Stomach smooth muscle (tissue), 2 donors: ENCODE results near the gene SEMA4D.

Source experiments
- H3K27ac ChIP-seq: one replicate; pipeline ENCODE4 v1.7.0; 2013; ENCODE audit warnings: mild to moderate bottlenecking, low read length, inconsistent platforms
- H3K27me3 ChIP-seq, 2 donors: one replicate each; pipeline ENCODE4 v1.7.0; 2013; ENCODE audit warnings: low read length in 2 of 2; ENCODE audit not compliant: insufficient read depth in 2 of 2, control insufficient read depth in 1 of 2
- H3K36me3 ChIP-seq, 2 donors: one replicate each; pipeline ENCODE4 v1.7.0; 2013; ENCODE audit warnings: low read length in 2 of 2; ENCODE audit not compliant: control insufficient read depth in 2 of 2, insufficient read depth in 2 of 2
- H3K4me1 ChIP-seq: one replicate; pipeline ENCODE4 v1.7.0; 2013; ENCODE audit warnings: low read length; ENCODE audit not compliant: control insufficient read depth, insufficient read depth
- H3K4me3 ChIP-seq, 2 donors: one replicate each; pipeline ENCODE4 v1.7.0; 2013; ENCODE audit warnings: low read length in 2 of 2
- H3K9ac ChIP-seq, 2 donors: one replicate each; pipeline ENCODE4 v1.7.0; 2013; ENCODE audit warnings: low read length in 2 of 2, mild to moderate bottlenecking in 1 of 2
- H3K9me3 ChIP-seq, 2 donors: one replicate each; pipeline ENCODE4 v1.7.0; 2013; ENCODE audit warnings: low read length in 2 of 2; ENCODE audit not compliant: control insufficient read depth in 2 of 2
- donor health status: healthy.
- donor health status: Pancreatic carcinoma.

SEMA4D gene

DNA sequence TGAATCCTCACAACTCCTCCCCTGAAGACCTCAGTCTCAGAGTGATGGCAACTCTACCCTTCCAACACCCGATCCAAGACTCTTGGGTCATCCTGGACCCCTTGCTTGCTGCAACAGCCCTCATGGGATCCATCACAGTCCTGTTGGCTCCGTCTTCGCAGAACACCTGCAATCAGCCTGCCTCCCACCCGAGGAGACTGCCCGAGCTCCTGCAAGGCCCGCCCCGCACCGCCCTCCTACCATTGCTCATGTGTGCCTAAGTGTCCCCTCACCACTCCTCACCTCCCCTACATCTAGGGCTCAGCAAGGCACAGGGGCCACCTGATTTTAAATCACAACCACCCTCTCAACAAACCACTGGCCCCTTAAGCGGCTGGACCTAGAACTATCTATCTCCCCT is 5.3 kb downstream of the SEMA4D start:
- Histone ChIP-seq H3K4me1 (peaks cover 9% of the 10 kb centered on the region), H3K27ac (no peak overlapping the region), H3K36me3 (no peaks in the 10 kb centered on the region), H3K4me3 (no peak overlapping the region), H3K27me3 (no peaks in the 10 kb centered on the region), H3K9ac (no peak overlapping the region), H3K9me3 (no peaks in the 10 kb centered on the region)

GRCh38 chr9:89491694-89492093 is 6.2 kb downstream of the SEMA4D start:
- peaks cover 3% of the 10 kb centered on the region for H3K4me1 ChIP-seq
- H3K9me3 ChIP-seq = no peaks in the 10 kb centered on the region
- H3K27me3 ChIP-seq = no peaks in the 10 kb centered on the region
- no peak overlapping the region for H3K27ac ChIP-seq
- no peaks in the 10 kb centered on the region for H3K36me3 ChIP-seq
- no peak overlapping the region for H3K9ac ChIP-seq
- no peak overlapping the region for H3K4me3 ChIP-seq

GRCh38 chr9:89489548-89490530 is 8.1 kb downstream of the SEMA4D start:
- H3K27me3 ChIP-seq = no peaks in the 10 kb centered on the region
- no peaks in the 10 kb centered on the region for H3K9me3 ChIP-seq
- no peaks in the 10 kb centered on the region for H3K36me3 ChIP-seq
- H3K27ac ChIP-seq = no peak overlapping the region
- no peak overlapping the region for H3K4me3 ChIP-seq
- H3K4me1 ChIP-seq = no peaks in the 10 kb centered on the region
- no peak overlapping the region for H3K9ac ChIP-seq

DNA sequence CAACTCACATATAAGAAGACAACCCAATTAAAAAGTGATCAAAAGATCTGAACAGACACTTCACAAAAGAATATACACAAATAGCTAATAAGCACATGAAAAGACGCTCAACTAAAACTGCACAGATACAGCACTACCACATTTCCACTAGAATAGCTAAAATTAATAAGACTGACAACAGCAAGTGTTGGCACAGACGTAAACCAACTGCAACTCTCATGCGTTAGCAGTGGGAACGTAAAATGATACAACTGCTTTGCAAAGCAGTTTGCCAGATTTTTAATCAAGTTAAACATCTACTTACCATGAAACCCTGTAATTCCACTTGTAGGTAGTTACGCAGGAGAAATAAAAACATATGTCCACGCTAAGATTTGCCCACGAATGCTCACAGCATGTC is 9.0 kb downstream of the SEMA4D start:
- Histone ChIP-seq H3K27ac (no peak overlapping the region), H3K9ac (no peak overlapping the region), H3K4me3 (no peak overlapping the region), H3K4me1 (no peaks in the 10 kb centered on the region), H3K36me3 (no peaks in the 10 kb centered on the region), H3K9me3 (no peaks in the 10 kb centered on the region), H3K27me3 (no peaks in the 10 kb centered on the region)

GRCh38 chr9:89488131-89488530 is 9.8 kb downstream of the SEMA4D start:
- Histone ChIP-seq H3K27ac (no peak overlapping the region), H3K36me3 (no peaks in the 10 kb centered on the region), H3K27me3 (no peaks in the 10 kb centered on the region), H3K4me3 (no peak overlapping the region), H3K9ac (no peak overlapping the region), H3K4me1 (no peaks in the 10 kb centered on the region), H3K9me3 (no peaks in the 10 kb centered on the region)

GRCh38 chr9:89486681-89487080 is 11.2 kb downstream of the SEMA4D start:
- no peaks in the 10 kb centered on the region for H3K4me1 ChIP-seq
- H3K27ac ChIP-seq = no peak overlapping the region
- no peak overlapping the region for H3K9ac ChIP-seq
- H3K36me3 ChIP-seq = no peaks in the 10 kb centered on the region
- no peak overlapping the region for H3K4me3 ChIP-seq
- H3K27me3 ChIP-seq = no peaks in the 10 kb centered on the region
- H3K9me3 ChIP-seq = no peaks in the 10 kb centered on the region

- no peaks in the 10 kb centered on the region for H3K27me3 ChIP-seq
- H3K36me3 ChIP-seq = no peaks in the 10 kb centered on the region
- no peaks in the 10 kb centered on the region for H3K9me3 ChIP-seq
- no peak overlapping the region for H3K9ac ChIP-seq
- H3K4me1 ChIP-seq = no peaks in the 10 kb centered on the region
- peak overlapping the region in 1 of 2 donors; percentile 22 for H3K4me3 ChIP-seq
- no peak overlapping the region for H3K27ac ChIP-seq
These were observed 13.2 kb downstream of the SEMA4D start for GRCh38 chr9:89484475-89485404.

GRCh38 chr9:89483592-89484474 is 14.1 kb downstream of the SEMA4D start:
- no peaks in the 10 kb centered on the region for H3K27me3 ChIP-seq
- no peak overlapping the region for H3K27ac ChIP-seq
- no peaks in the 10 kb centered on the region for H3K36me3 ChIP-seq
- H3K9ac ChIP-seq = no peak overlapping the region
- no peaks in the 10 kb centered on the region for H3K9me3 ChIP-seq
- no peaks in the 10 kb centered on the region for H3K4me1 ChIP-seq
- H3K4me3 ChIP-seq = peak overlapping the region in 1 of 2 donors; percentile 22

GRCh38 chr9:89482901-89483361 is 15.0 kb downstream of the SEMA4D start:
- H3K9me3 ChIP-seq = no peaks in the 10 kb centered on the region
- H3K36me3 ChIP-seq = no peaks in the 10 kb centered on the region
- H3K27me3 ChIP-seq = no peaks in the 10 kb centered on the region
- H3K4me3 ChIP-seq = no peak overlapping the region
- no peak overlapping the region for H3K27ac ChIP-seq
- H3K9ac ChIP-seq = no peak overlapping the region
- H3K4me1 ChIP-seq = peaks cover 4% of the 10 kb centered on the region
